ENCODE data around the gene PAM. TPM values are rescaled to one million over a fixed set of nuclear protein-coding genes. Genes with fewer than 3 reads are reported as not detected.

The PAM gene
- total RNA-seq, 1 donor from 2014 or later = 136 TPM

DNA sequence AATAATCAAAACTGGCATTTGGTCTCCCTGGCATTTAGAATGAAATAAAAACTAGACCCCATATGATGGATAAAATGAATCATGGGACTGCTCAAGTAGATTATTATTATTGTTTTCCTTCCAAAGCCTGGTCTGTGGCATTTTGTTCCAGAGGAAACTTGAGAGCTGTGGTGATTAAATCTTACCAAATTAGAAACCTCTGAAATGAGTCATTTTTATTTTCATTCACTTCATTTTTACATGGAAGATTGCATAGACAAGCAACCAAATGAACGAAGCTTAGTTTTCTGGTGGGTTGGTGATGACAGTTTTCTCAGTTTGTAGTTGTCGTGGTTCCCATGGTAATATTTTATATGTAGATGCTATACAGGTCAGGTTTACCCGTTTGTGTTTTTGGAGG, 23.4 kb downstream of the PAM start:
- no peak for DNase-seq (ENCODE audit: extremely low spot score in 2 of 2)
- Histone ChIP-seq H3K27me3 (no peaks in the 10 kb centered on the region), H3K4me1 (peaks cover 9% of the 10 kb centered on the region), H3K36me3 (no peaks in the 10 kb centered on the region), H3K9me3 (no peaks in the 10 kb centered on the region), H3K27ac (no peak overlapping the region), H3K4me3 (no peak overlapping the region)
- intact Hi-C loops (cut with DNase I) = no loop called here
- TF ChIP-seq, protein P1, sequence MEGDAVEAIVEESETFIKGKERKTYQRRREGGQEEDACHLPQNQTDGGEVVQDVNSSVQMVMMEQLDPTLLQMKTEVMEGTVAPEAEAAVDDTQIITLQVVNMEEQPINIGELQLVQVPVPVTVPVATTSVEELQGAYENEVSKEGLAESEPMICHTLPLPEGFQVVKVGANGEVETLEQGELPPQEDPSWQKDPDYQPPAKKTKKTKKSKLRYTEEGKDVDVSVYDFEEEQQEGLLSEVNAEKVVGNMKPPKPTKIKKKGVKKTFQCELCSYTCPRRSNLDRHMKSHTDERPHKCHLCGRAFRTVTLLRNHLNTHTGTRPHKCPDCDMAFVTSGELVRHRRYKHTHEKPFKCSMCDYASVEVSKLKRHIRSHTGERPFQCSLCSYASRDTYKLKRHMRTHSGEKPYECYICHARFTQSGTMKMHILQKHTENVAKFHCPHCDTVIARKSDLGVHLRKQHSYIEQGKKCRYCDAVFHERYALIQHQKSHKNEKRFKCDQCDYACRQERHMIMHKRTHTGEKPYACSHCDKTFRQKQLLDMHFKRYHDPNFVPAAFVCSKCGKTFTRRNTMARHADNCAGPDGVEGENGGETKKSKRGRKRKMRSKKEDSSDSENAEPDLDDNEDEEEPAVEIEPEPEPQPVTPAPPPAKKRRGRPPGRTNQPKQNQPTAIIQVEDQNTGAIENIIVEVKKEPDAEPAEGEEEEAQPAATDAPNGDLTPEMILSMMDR (IDR thresholded peaks at IDR 0.05) = no peak
- no peak for TF ChIP-seq POLR2AphosphoS5 (IDR thresholded peaks at IDR 0.05; ENCODE audit: insufficient read depth in 1 of 2, low read depth in 1 of 2)
- no peak for TF ChIP-seq POLR2A (IDR thresholded peaks at IDR 0.05)

DNA sequence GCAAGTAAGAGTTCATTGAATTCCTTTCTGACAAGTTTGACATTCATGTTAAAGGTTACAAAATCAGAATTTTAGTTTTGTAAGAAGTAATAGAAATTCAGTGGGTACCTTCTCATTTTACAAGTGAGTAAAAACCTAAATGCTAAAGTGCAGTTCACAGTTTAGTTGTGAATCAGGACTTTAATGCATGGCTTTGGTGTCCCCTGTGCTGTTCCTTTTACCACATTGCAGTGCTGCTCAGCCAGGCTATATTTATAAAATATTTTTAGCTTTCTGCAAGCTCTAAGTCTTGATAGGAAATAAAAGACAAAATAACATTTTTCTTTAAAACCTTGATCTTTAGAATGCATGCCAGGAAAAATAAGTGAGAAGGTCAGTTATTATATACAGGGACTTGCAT, 26.3 kb downstream of the PAM start:
- Histone ChIP-seq H3K27me3 (no peaks in the 10 kb centered on the region), H3K36me3 (no peaks in the 10 kb centered on the region), H3K4me3 (no peak overlapping the region), H3K9me3 (no peaks in the 10 kb centered on the region), H3K27ac (no peak overlapping the region), H3K4me1 (peaks cover 9% of the 10 kb centered on the region)
- intact Hi-C loops (cut with DNase I) = loop anchor here (10.0 kb wide), 1 partner anchor 203 kb away; no protein-coding TSS in a partner anchor
- TF ChIP-seq, protein P1 (IDR thresholded peaks at IDR 0.05) = no peak
- no peak for TF ChIP-seq POLR2A (IDR thresholded peaks at IDR 0.05)
- no peak for DNase-seq (ENCODE audit: extremely low spot score in 2 of 2)

DNA sequence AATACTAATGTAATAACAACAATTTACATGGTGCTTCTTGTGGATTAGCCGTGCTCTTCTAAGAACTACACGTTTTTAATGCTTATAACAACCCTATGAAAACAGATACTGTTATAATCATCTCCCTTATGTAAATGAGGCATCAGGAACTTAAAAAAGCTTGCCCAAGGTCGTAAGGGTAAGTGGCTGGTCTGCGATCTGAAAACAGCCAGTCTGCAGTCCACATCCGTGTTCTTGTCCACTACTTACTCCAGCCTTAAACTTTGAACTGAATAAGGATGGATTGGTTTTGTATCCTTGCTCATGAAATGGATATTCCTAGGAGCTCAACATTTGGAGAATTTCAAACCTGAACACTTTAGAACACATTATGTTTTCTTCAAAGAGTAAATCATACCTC, 26.7 kb downstream of the PAM start:
- Histone ChIP-seq H3K27ac (no peak overlapping the region), H3K4me3 (no peak overlapping the region), H3K27me3 (no peaks in the 10 kb centered on the region), H3K4me1 (peaks cover 9% of the 10 kb centered on the region), H3K9me3 (no peaks in the 10 kb centered on the region), H3K36me3 (no peaks in the 10 kb centered on the region)
- TF ChIP-seq POLR2AphosphoS5 (IDR thresholded peaks at IDR 0.05; ENCODE audit: insufficient read depth in 1 of 2, low read depth in 1 of 2) (no peak), POLR2A (IDR thresholded peaks at IDR 0.05) (no peak)
- TF ChIP-seq, protein P1 (IDR thresholded peaks at IDR 0.05) = no peak
- intact Hi-C loops (cut with DNase I) = loop anchor here (10.0 kb wide), 1 partner anchor 203 kb away; no protein-coding TSS in a partner anchor
- no peak for DNase-seq (ENCODE audit: extremely low spot score in 2 of 2)

DNA sequence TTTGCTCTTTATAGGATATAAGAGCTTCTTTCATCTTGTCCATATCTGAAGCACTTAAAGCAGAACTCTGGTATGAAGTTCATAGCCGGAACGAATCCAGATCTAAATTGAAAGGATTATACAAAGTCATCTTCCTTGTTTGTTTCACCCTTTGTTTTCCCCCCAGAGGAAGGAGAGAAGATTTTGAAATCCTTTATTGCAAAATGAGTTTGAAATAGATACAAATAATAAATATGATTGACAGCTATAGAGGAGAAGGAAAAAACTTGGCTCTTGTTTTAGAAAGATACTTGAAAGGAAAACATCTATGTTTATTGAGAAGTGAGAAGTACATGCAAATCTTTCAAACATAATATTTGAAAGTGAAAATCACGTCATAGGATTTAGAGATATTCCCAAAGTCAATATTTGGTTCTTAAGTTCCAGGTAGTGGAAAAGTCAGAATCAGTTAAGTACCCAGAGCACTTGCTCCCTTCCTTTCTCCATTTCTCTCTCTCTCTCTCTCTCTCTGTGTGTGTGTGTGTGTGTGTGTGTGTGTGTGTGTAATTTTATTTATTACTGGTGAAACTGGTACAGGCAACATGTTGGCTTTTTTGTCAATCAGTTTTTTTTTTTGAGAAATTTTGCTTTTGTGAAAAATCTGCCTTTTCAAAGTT, 27.2 kb downstream of the PAM start:
- intact Hi-C loops (cut with DNase I) = loop anchor here (10.0 kb wide), 1 partner anchor 202 kb away; no protein-coding TSS in a partner anchor
- no peaks in the 10 kb centered on the region for H3K36me3 ChIP-seq
- TF ChIP-seq, protein P1 (IDR thresholded peaks at IDR 0.05) = no peak
- TF ChIP-seq POLR2AphosphoS5 (IDR thresholded peaks at IDR 0.05; ENCODE audit: insufficient read depth in 1 of 2, low read depth in 1 of 2) = no peak
- no peak for TF ChIP-seq POLR2A (IDR thresholded peaks at IDR 0.05)
- H3K4me3 ChIP-seq = no peak overlapping the region
- H3K4me1 ChIP-seq = peaks cover 9% of the 10 kb centered on the region
- DNase-seq (ENCODE audit: extremely low spot score in 2 of 2) = no peak
- H3K9me3 ChIP-seq = no peaks in the 10 kb centered on the region
- H3K27ac ChIP-seq = no peak overlapping the region
- no peaks in the 10 kb centered on the region for H3K27me3 ChIP-seq

DNA sequence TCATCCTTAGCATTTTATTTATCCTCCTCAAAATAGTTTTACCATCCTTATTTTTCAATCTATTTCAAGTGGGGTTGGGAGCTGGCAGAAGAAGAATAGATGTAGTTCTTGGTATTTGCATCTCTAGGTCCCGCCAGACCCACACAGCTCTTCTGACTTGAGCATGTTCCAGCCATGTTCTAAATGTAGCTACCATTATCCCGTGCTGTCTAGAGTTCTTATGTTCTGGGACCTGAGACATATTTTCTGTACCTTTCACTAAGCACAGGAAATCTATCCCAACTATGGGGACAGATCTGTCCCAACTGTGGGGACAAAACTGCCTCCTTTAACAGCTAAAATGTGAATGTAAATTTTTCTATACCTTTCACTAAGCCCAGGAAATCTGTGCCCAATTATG, 32.0 kb downstream of the PAM start:
- no peaks in the 10 kb centered on the region for H3K36me3 ChIP-seq
- no peak overlapping the region for H3K4me3 ChIP-seq
- intact Hi-C loops (cut with DNase I) = loop anchor here (10.0 kb wide), 1 partner anchor 198 kb away; no protein-coding TSS in a partner anchor
- no peaks in the 10 kb centered on the region for H3K9me3 ChIP-seq
- no peak overlapping the region for H3K27ac ChIP-seq
- H3K4me1 ChIP-seq = no peaks in the 10 kb centered on the region
- TF ChIP-seq POLR2A (IDR thresholded peaks at IDR 0.05) (no peak), POLR2AphosphoS5 (IDR thresholded peaks at IDR 0.05; ENCODE audit: insufficient read depth in 1 of 2, low read depth in 1 of 2) (no peak)
- TF ChIP-seq, protein P1 (IDR thresholded peaks at IDR 0.05) = no peak
- DNase-seq (ENCODE audit: extremely low spot score in 2 of 2) = no peak
- H3K27me3 ChIP-seq = no peaks in the 10 kb centered on the region
